BJ (cell line): Measurements from ENCODE around the gene ANXA3. TPM values are rescaled to one million over a fixed set of nuclear protein-coding genes. Genes with fewer than 3 reads are reported as not detected.
"Not testable (repeated sequence)": the region's sequence is repeated elsewhere in the genome, so short reads cannot be mapped to it uniquely, and the experiment has no call there.

Source experiments
- CTCF ChIA-PET: fragments of 350-600 bp; formaldehyde crosslinking; extraction: SDS; loops from one replicate; lab custom pipeline; 2021; ENCODE audit warnings: antibody characterized with exemption, inconsistent platforms; lab: Yijun Ruan, JAX
- POLR2A ChIA-PET: fragments of 300-600 bp; sonication (Branson Sonifier 250); formaldehyde crosslinking; extraction: SDS; loops from one replicate; lab custom pipeline; 2021; ENCODE audit warnings: antibody characterized with exemption; lab: Charles Lee
- DNase-seq: peaks from one replicate; pipeline ENCODE4 v3.0.0-alpha.2; 2011; ENCODE audit warnings: low read depth
- H3K27me3 ChIP-seq: 2 replicates; pipeline ENCODE4 v1.6.0; 2011; ENCODE audit warnings: low read length; ENCODE audit not compliant: control insufficient read depth, insufficient read depth
- H3K36me3 ChIP-seq: 2 replicates; pipeline ENCODE4 v1.5.1; 2011; ENCODE audit warnings: low read length; ENCODE audit not compliant: control insufficient read depth, insufficient read depth
- H3K4me3 ChIP-seq: 2 replicates; pipeline ENCODE4 v1.5.1; 2011; ENCODE audit warnings: low read depth, mild to moderate bottlenecking, control low read depth, low read length
- polyA plus RNA-seq: library from polyadenylated mRNA; depleted of rRNA; stranded (reverse); fragments of >200 nt; gene quantifications from 2 replicates; pipeline ENCODE4 v1.2.3, GENCODE V29; 2011
- TF ChIP-seq, protein P1 (sequence below): IDR thresholded peaks from 2 replicates; pipeline ENCODE4 v1.5.1; 2011; ENCODE audit warnings: low read depth, mild to moderate bottlenecking, control low read depth, inconsistent platforms, low read length, moderate library complexity; ENCODE audit not compliant: insufficient read depth

ANXA3 gene
- polyA plus RNA-seq, 1 experiment, result 8.2 TPM

DNA sequence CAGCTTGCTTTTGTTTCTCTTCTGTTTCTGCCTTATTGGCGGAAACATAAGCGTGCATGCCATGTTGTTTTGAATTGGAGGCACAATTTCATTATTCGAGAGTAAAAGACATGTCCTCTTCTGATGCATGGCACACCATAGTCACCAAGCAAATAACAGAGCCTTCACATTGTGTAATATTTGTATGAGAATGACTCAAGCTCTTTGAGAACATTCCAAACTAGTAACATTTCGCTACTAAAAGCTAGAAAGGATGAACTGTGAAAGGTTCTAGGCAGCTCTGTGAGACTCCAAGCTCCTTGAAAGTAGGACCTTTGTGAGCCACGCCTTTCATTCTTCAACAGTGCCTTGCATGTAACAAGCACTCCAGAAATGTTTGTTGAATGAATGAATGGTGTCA, 9.2 kb upstream of the ANXA3 start:
- no peak for DNase-seq
- CTCF ChIA-PET, result no interaction called here
- H3K4me3 ChIP-seq, result no peak overlapping the region
- TF ChIP-seq, protein P1, sequence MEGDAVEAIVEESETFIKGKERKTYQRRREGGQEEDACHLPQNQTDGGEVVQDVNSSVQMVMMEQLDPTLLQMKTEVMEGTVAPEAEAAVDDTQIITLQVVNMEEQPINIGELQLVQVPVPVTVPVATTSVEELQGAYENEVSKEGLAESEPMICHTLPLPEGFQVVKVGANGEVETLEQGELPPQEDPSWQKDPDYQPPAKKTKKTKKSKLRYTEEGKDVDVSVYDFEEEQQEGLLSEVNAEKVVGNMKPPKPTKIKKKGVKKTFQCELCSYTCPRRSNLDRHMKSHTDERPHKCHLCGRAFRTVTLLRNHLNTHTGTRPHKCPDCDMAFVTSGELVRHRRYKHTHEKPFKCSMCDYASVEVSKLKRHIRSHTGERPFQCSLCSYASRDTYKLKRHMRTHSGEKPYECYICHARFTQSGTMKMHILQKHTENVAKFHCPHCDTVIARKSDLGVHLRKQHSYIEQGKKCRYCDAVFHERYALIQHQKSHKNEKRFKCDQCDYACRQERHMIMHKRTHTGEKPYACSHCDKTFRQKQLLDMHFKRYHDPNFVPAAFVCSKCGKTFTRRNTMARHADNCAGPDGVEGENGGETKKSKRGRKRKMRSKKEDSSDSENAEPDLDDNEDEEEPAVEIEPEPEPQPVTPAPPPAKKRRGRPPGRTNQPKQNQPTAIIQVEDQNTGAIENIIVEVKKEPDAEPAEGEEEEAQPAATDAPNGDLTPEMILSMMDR, result no peak
- no peaks in the 10 kb centered on the region for H3K36me3 ChIP-seq
- POLR2A ChIA-PET, result no interaction called here
- H3K27me3 ChIP-seq, result no peaks in the 10 kb centered on the region

DNA sequence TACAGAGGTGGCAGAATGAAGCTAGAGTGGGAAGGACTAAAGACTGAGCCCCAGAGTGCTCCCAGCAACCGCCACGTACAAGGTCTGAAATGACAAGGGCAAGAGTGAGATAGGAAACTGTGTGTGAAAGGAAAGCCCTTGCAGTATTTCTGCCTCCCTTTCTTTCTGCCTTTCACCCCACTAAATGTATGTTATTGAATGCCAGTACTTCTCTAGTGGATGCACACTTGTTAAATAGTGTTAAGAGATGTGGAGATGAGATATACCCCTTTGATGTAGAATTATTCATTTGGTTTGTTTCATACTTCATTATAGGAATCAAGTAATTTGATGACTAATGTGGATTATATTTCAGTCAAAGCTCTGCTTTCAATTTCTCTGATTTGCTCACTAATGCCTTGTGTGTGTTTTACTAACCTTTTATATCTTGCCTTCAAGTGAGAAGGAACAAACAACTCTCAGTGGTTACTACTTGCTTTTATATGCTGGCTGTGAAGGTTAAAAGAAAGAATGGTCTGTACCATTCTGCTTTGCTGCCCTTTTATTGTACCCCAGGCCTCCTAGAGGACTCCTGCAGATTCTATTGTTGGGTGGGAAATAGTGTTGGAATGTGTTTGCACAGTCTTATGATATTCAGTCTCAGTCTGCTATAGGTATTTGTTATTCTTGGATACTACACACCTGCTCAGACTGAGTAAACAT, 8.0 kb upstream of the ANXA3 start:
- H3K27me3 ChIP-seq, result no peaks in the 10 kb centered on the region
- TF ChIP-seq, protein P1, result no peak
- POLR2A ChIA-PET, result no interaction called here
- CTCF ChIA-PET, result interaction anchor here (0.6 to 1.1 kb wide), 3 partner anchors 10 to 1612 kb away, joined by 3 read pairs; no protein-coding TSS in a partner anchor
- DNase-seq, result no peak
- H3K36me3 ChIP-seq, result no peaks in the 10 kb centered on the region
- H3K4me3 ChIP-seq, result no peak overlapping the region

DNA sequence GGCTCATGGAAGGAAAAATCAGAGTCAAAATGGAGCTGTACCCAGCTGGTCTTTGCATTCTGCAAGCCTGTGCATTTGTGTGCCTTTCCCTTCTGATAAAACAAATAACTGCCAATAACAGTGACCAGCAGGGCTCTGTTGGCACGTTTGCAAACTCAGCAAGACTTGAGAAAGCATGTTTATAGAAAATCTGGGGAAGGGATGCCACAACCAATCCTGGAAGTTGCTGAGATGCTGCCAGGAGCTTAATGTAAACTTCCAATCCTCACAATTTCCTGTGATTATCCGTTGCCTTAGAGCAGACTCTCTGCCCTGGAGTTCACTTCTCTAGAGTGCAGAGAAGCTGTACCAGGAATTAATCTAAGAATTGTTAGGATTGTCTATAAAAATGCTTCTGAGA, 6.9 kb upstream of the ANXA3 start:
- H3K4me3 ChIP-seq, result no peak overlapping the region
- TF ChIP-seq, protein P1, result no peak
- POLR2A ChIA-PET, result no interaction called here
- H3K27me3 ChIP-seq, result no peaks in the 10 kb centered on the region
- H3K36me3 ChIP-seq, result no peaks in the 10 kb centered on the region
- CTCF ChIA-PET, result no interaction called here
- no peak for DNase-seq

DNA sequence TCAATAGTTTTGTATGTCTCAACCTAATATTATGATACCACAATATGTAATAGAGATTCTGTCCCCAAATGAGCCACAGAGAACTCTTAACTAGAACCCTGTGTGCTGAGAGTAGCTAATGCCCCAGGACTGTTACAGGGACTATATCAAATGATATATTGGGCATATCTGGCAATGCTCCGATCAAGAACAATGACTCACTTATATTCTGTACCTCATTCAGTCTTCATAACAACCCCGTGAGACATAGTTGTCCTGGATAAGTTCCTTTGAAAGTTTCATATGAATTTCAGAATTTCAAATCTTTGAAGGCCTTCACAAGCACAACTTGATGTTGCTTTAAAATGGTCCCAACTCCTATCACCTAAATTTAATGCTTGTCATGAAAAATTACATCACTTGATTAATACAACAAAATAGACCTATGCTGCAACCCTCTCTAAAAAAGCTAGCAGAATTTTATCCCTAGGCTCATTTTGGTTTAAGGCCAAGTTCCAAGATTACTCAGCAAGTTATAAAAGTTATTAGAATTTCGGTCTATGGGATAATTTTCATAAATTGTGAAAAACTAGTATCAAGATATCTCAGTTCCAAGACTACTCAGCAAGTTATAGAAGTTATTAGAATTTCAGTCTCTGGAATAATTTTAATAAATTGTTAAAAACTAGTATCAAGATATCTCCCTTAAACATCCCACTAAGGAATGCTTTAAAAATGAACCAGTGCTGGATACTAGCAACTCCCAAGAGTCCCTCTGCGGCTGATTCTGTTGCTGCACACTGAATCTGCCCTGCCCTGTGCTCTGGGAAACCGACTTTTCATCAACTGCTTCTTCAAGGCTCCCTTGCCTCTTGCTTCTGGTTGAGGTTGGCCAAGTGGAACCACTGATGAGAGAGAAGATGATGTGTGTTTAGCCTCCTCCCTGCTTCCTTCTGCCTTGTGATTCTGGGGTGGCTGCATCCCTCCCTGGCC, 6.0 kb upstream of the ANXA3 start:
- H3K27me3 ChIP-seq, result no peaks in the 10 kb centered on the region
- TF ChIP-seq, protein P1, result no peak
- ChIA-PET CTCF (no interaction called here), POLR2A (no interaction called here)
- no peak for DNase-seq
- no peak overlapping the region for H3K4me3 ChIP-seq
- H3K36me3 ChIP-seq, result no peaks in the 10 kb centered on the region

DNA sequence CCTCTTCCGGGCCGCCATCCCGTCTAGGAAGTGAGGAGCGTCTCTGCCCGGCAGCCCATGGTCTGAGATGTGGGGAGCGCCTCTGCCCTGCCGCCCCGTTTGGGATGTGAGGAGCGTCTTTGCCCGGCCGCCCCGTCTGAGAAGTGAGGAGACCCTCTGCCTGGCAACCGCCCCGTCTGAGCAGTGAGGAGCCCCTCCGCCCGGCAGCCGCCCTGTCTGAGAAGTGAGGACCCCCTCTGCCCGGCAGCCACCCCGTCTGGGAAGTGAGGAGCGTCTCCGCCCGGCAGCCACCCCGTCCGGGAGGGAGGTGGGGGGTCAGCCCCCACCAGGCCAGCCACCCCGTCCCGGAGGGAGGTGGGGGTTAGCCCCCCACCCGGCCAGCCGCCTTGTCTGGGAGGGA, 3.7 kb upstream of the ANXA3 start:
- H3K27me3 ChIP-seq, CTCF ChIA-PET, DNase-seq, H3K36me3 ChIP-seq, POLR2A ChIA-PET, H3K4me3 ChIP-seq: not testable (repeated sequence)

DNA sequence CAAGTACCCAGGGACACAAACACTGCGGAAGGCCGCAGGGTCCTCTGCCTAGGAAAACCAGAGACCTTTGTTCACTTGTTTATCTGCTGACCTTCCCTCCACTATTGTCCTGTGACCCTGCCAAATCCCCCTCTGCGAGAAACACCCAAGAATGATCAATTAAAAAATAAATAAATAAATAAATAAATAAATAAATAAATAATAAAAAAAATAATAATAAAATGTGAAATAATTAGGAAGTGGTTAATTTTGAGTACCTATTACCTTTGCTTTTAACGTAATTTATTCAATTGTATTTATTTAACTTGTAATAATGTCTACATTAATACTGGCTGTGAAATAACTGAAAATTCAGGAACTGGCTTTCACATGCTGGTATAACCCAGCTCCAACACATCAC, 2.7 kb upstream of the ANXA3 start:
- H3K27me3 ChIP-seq, CTCF ChIA-PET, H3K36me3 ChIP-seq, DNase-seq, H3K4me3 ChIP-seq, POLR2A ChIA-PET: not testable (repeated sequence)
